OCI-LY7 (cell line): ENCODE measurements around the gene ACSL4.

Source experiments
- EZH2phosphoT487 ChIP-seq: fragments of 200-600 bp; sonication (generic); IDR thresholded peaks from 2 replicates; pipeline ENCODE4 v1.6.1; 2018; ENCODE audit warnings: low read depth, borderline replicate concordance, mild to moderate bottlenecking, mixed run types, antibody characterized with exemption, low read length, moderate library complexity, mixed read lengths
- TF ChIP-seq, protein P1 (sequence below): fragments of 200-600 bp; sonication (generic); conservative IDR thresholded peaks from 2 replicates; pipeline ENCODE4 v1.5.1; 2014; ENCODE audit warnings: mild to moderate bottlenecking, antibody characterized with exemption, low read length, moderate library complexity, mixed read lengths

DNA sequence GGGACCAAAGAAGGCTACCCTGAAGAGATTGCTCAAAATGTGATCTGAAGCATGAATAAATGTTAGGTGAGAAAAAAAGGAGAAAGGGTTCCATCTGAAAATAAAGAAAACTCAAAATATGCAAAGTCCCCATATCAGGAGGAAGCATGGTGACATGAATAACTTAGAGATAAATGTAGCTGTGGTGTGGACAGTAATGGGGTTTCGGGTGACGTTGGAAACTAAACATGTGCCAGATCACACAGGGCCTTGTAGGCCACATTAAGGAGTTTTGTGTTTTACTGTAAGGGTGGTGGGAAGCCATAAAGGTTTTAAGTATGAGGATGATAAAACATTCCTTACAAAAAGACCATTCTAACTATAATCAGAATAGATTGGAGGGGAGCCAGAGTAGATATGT, 40.3 kb upstream of the ACSL4 start:
- TF ChIP-seq, protein P1, sequence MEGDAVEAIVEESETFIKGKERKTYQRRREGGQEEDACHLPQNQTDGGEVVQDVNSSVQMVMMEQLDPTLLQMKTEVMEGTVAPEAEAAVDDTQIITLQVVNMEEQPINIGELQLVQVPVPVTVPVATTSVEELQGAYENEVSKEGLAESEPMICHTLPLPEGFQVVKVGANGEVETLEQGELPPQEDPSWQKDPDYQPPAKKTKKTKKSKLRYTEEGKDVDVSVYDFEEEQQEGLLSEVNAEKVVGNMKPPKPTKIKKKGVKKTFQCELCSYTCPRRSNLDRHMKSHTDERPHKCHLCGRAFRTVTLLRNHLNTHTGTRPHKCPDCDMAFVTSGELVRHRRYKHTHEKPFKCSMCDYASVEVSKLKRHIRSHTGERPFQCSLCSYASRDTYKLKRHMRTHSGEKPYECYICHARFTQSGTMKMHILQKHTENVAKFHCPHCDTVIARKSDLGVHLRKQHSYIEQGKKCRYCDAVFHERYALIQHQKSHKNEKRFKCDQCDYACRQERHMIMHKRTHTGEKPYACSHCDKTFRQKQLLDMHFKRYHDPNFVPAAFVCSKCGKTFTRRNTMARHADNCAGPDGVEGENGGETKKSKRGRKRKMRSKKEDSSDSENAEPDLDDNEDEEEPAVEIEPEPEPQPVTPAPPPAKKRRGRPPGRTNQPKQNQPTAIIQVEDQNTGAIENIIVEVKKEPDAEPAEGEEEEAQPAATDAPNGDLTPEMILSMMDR, result no peak
- no peak for TF ChIP-seq EZH2phosphoT487
